ENCODE measurements around the gene FAM90A26.
"Not testable (repeated sequence)": the region's sequence is repeated elsewhere in the genome, so short reads cannot be mapped to it uniquely, and the experiment has no call there.

FAM90A26 gene

GRCh38 chr4:9132849-9133248, 37.4 kb upstream of the FAM90A26 start:
- H3K27ac ChIP-seq (ENCODE audit: extremely low read depth, low read depth, low read length); POLR2A ChIA-PET; CTCF ChIA-PET; H3K36me3 ChIP-seq (ENCODE audit: control insufficient read depth in 2 of 2, insufficient read depth in 1 of 2, low read length in 2 of 2); H3K9me3 ChIP-seq (ENCODE audit: control insufficient read depth, insufficient read depth, low read depth, low read length); H3K4me3 ChIP-seq (ENCODE audit: low read depth, low read length); H3K4me1 ChIP-seq (ENCODE audit: control insufficient read depth, insufficient read depth, low read length): not testable (repeated sequence)
- TF ChIP-seq ZNF610 (tag by site-specific recombination; IDR thresholded peaks at IDR 0.05; ENCODE audit: borderline replicate concordance) = peak; percentile 95

- POLR2A ChIA-PET, CTCF ChIA-PET: not testable (repeated sequence)
Observed at GRCh38 chr4:9134011-9134410, 36.2 kb upstream of the FAM90A26 start.

GRCh38 chr4:9134556-9134955, 35.7 kb upstream of the FAM90A26 start:
- H3K27ac ChIP-seq (ENCODE audit: extremely low read depth, low read depth, low read length); H3K4me1 ChIP-seq (ENCODE audit: control insufficient read depth, insufficient read depth, low read length); CTCF ChIA-PET; H3K9me3 ChIP-seq (ENCODE audit: control insufficient read depth, insufficient read depth, low read depth, low read length); H3K4me3 ChIP-seq (ENCODE audit: low read depth, low read length); H3K36me3 ChIP-seq (ENCODE audit: control insufficient read depth in 2 of 2, insufficient read depth in 1 of 2, low read length in 2 of 2); POLR2A ChIA-PET: not testable (repeated sequence)
- TF ChIP-seq SCRT2 (tag by site-specific recombination; IDR thresholded peaks at IDR 0.05) (peak; percentile 59), ZNF600 (tag by site-specific recombination; IDR thresholded peaks at IDR 0.05) (peak; percentile 57), ZEB2 (tag by site-specific recombination; IDR thresholded peaks at IDR 0.05) (peak; percentile 37; the same call in 1 of the 2 replicates)

More at GRCh38 chr4:9134011-9134410, 36.2 kb upstream of the FAM90A26 start:
- not testable (repeated sequence) for H3K4me1 ChIP-seq (ENCODE audit: control insufficient read depth, insufficient read depth, low read length); H3K9me3 ChIP-seq (ENCODE audit: control insufficient read depth, insufficient read depth, low read depth, low read length); H3K36me3 ChIP-seq (ENCODE audit: control insufficient read depth in 2 of 2, insufficient read depth in 1 of 2, low read length in 2 of 2); H3K27ac ChIP-seq (ENCODE audit: extremely low read depth, low read depth, low read length); H3K4me3 ChIP-seq (ENCODE audit: low read depth, low read length)

- CTCF ChIA-PET; H3K4me1 ChIP-seq (ENCODE audit: control insufficient read depth, insufficient read depth, low read length); H3K4me3 ChIP-seq (ENCODE audit: low read depth, low read length); H3K36me3 ChIP-seq (ENCODE audit: control insufficient read depth in 2 of 2, insufficient read depth in 1 of 2, low read length in 2 of 2); H3K27ac ChIP-seq (ENCODE audit: extremely low read depth, low read depth, low read length); POLR2A ChIA-PET; H3K9me3 ChIP-seq (ENCODE audit: control insufficient read depth, insufficient read depth, low read depth, low read length): not testable (repeated sequence)
Observed at GRCh38 chr4:9141050-9141449, 29.2 kb upstream of the FAM90A26 start.

- not testable (repeated sequence) for H3K9me3 ChIP-seq (ENCODE audit: control insufficient read depth, insufficient read depth, low read depth, low read length); H3K4me1 ChIP-seq (ENCODE audit: control insufficient read depth, insufficient read depth, low read length)
Observed at GRCh38 chr4:9142786-9143185, 27.4 kb upstream of the FAM90A26 start.

GRCh38 chr4:9143421-9144080, 26.7 kb upstream of the FAM90A26 start:
- ChIA-PET CTCF (no interaction called here), POLR2A (no interaction called here)
- H3K4me1 ChIP-seq (ENCODE audit: control insufficient read depth, insufficient read depth, low read length) = no peaks in the 10 kb centered on the region
- no peak for TF ChIP-seq GLI2 (tag by site-specific recombination; IDR thresholded peaks at IDR 0.05; ENCODE audit: borderline replicate concordance, low read depth)
- no peak for TF ChIP-seq ZFP37 (tag by site-specific recombination; IDR thresholded peaks at IDR 0.05)
- no peak for TF ChIP-seq AEBP2 (tag by site-specific recombination; IDR thresholded peaks at IDR 0.05; ENCODE audit: borderline replicate concordance)
- no peak for TF ChIP-seq ZNF404 (tag by site-specific recombination; IDR thresholded peaks at IDR 0.05)
- no peak for TF ChIP-seq YY2 (tag by site-specific recombination; IDR thresholded peaks at IDR 0.05)
- no peak for TF ChIP-seq ZNF146 (tag by site-specific recombination; IDR thresholded peaks at IDR 0.05)
- no peak for TF ChIP-seq REPIN1 (tag by site-specific recombination; IDR thresholded peaks at IDR 0.05; ENCODE audit: low read depth)
- TF ChIP-seq SCRT1 (tag by site-specific recombination; IDR thresholded peaks at IDR 0.05; ENCODE audit: borderline replicate concordance) = no peak
- TF ChIP-seq ZNF350 (tag by site-specific recombination; IDR thresholded peaks at IDR 0.05) = no peak
- TF ChIP-seq ZNF266 (tag by site-specific recombination; IDR thresholded peaks at IDR 0.05; ENCODE audit: low read depth) = no peak
- no peak for TF ChIP-seq ZNF626 (tag by site-specific recombination; IDR thresholded peaks at IDR 0.05)
- TF ChIP-seq MEIS1 (CRISPR knock-in tag; IDR thresholded peaks at IDR 0.05; ENCODE audit: borderline replicate concordance) = no peak
- TF ChIP-seq HOXC10 (CRISPR knock-in tag; IDR thresholded peaks at IDR 0.05) = no peak
- H3K9me3 ChIP-seq (ENCODE audit: control insufficient read depth, insufficient read depth, low read depth, low read length) = no peaks in the 10 kb centered on the region
- H3K36me3 ChIP-seq (ENCODE audit: control insufficient read depth in 2 of 2, insufficient read depth in 1 of 2, low read length in 2 of 2) = no peaks in the 10 kb centered on the region
- H3K4me3 ChIP-seq (ENCODE audit: low read depth, low read length) = no peak overlapping the region
- H3K27ac ChIP-seq (ENCODE audit: extremely low read depth, low read depth, low read length) = no peak overlapping the region

More at GRCh38 chr4:9142786-9143185, 27.4 kb upstream of the FAM90A26 start:
- CTCF ChIA-PET; H3K4me3 ChIP-seq (ENCODE audit: low read depth, low read length); H3K36me3 ChIP-seq (ENCODE audit: control insufficient read depth in 2 of 2, insufficient read depth in 1 of 2, low read length in 2 of 2); POLR2A ChIA-PET; H3K27ac ChIP-seq (ENCODE audit: extremely low read depth, low read depth, low read length): not testable (repeated sequence)
